ENCODE measurements around the gene ATP10A.
A peak's percentile ranks its signal among the peaks of the same experiment; 100 is the strongest.

The ATP10A gene

DNA sequence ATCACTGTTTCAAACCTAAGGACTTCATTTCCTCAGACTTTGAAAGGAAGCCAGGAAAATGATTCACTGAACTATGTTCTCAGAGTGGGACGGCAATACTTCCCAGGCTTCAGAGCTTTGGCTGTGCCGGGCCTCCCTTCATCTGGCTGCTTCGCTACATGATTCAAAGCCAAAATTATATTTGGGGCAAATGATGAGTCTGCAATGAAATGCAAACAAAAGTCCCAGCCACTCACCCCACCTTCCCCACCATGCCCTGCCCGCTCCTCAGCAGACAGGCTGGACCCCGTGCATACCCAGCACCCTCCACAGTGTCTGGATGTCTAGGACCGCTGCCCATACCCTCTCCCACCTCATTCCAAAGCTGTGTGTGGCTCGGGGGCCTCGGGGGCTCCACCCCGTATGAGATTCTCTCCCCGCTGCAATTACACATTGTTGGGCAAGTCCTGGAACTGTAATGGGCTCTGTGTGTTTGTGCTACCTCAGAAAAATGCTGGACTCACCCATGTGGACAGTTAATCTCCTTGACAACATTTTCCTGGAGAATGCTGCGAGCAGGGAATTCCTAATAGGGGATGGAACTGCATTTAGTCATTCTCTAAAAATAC lies 32.2 kb downstream of the ATP10A start:
- Histone ChIP-seq H4K91ac (ENCODE audit: low read depth, low read length) (no peak overlapping the region), H3K79me1 (ENCODE audit: low read length) (no peaks in the 10 kb centered on the region), H3K79me2 (ENCODE audit: control insufficient read depth, insufficient read depth, low read length, poor library complexity) (no peaks in the 10 kb centered on the region), H2BK5ac (ENCODE audit: low read depth, low read length, poor library complexity) (no peak overlapping the region), H2BK12ac (ENCODE audit: low read length) (no peak overlapping the region), H3K23ac (ENCODE audit: low read length) (no peak overlapping the region), H2AK5ac (ENCODE audit: low read length) (no peak overlapping the region), H3K9ac (ENCODE audit: low read length) (no peak overlapping the region), H3K4me2 (ENCODE audit: low read length) (no peak overlapping the region), H4K8ac (ENCODE audit: low read depth, low read length) (no peak overlapping the region), H3K36me3 (ENCODE audit: control insufficient read depth in 1 of 2, insufficient read depth in 2 of 2, low read length in 2 of 2) (no peaks in the 10 kb centered on the region), H3K27ac (ENCODE audit: low read depth, low read length) (no peak overlapping the region), H2BK120ac (ENCODE audit: insufficient read depth, low read length, poor library complexity) (no peak overlapping the region), H3K14ac (ENCODE audit: low read length) (no peak overlapping the region), H3K4ac (ENCODE audit: low read depth, low read length) (no peak overlapping the region), H3K4me3 (ENCODE audit: low read depth, low read length) (no peak overlapping the region), H4K12ac (ENCODE audit: low read depth, low read length) (no peak overlapping the region), H2AFZ (ENCODE audit: insufficient read depth, low read length, poor library complexity) (no peak overlapping the region), H3K27me3 (ENCODE audit: insufficient read depth, low read length) (no peaks in the 10 kb centered on the region), H3K4me1 (ENCODE audit: control insufficient read depth in 1 of 2, insufficient read depth in 2 of 2, low read length in 2 of 2) (no peaks in the 10 kb centered on the region), H3K18ac (ENCODE audit: low read length) (no peak overlapping the region), H3K9me3 (ENCODE audit: insufficient read depth, low read depth, low read length) (no peaks in the 10 kb centered on the region)
- no CpG with 5 or more reads among the region's 11 CpGs for WGBS (ENCODE audit: extremely low coverage, insufficient coverage, insufficient read length)
- peak; percentile 20 to 42 for DNase-seq

DNA sequence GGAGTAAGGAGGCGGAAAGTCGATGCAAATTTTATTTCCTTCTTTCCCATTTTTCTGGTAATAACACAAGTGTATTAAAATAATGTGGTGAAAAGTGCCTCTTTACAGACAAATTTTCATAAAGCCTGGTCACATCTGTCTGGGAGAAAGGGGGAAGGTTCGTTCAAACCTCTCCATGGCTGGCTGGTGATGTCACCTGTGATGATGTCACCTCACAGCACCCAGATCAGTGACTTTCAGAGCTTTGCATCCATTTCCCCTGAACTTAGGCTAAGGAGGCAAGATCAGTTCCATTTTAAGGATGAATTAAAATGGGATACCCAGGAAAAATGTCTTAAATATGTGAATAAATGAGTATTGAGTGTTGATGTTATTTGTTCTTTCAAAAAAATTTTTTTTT lies 34.1 kb downstream of the ATP10A start:
- H3K79me1 ChIP-seq (ENCODE audit: low read length), result no peaks in the 10 kb centered on the region
- H2BK5ac ChIP-seq (ENCODE audit: low read depth, low read length, poor library complexity), result no peak overlapping the region
- no peak overlapping the region for H3K4me3 ChIP-seq (ENCODE audit: low read depth, low read length)
- no peaks in the 10 kb centered on the region for H3K79me2 ChIP-seq (ENCODE audit: control insufficient read depth, insufficient read depth, low read length, poor library complexity)
- no peaks in the 10 kb centered on the region for H3K9me3 ChIP-seq (ENCODE audit: insufficient read depth, low read depth, low read length)
- no peaks in the 10 kb centered on the region for H3K27me3 ChIP-seq (ENCODE audit: insufficient read depth, low read length)
- no peak overlapping the region for H4K8ac ChIP-seq (ENCODE audit: low read depth, low read length)
- no peak overlapping the region for H2BK12ac ChIP-seq (ENCODE audit: low read length)
- DNase-seq, result no peak
- H3K18ac ChIP-seq (ENCODE audit: low read length), result no peak overlapping the region
- no peak overlapping the region for H4K12ac ChIP-seq (ENCODE audit: low read depth, low read length)
- H2AK5ac ChIP-seq (ENCODE audit: low read length), result no peak overlapping the region
- WGBS (ENCODE audit: extremely low coverage, insufficient coverage, insufficient read length), result no CpG with 5 or more reads among the region's 3 CpGs
- no peak overlapping the region for H4K91ac ChIP-seq (ENCODE audit: low read depth, low read length)
- H3K9ac ChIP-seq (ENCODE audit: low read length), result no peak overlapping the region
- H3K14ac ChIP-seq (ENCODE audit: low read length), result no peak overlapping the region
- H2AFZ ChIP-seq (ENCODE audit: insufficient read depth, low read length, poor library complexity), result no peak overlapping the region
- H3K4me2 ChIP-seq (ENCODE audit: low read length), result no peak overlapping the region
- no peak overlapping the region for H3K23ac ChIP-seq (ENCODE audit: low read length)
- no peak overlapping the region for H3K4ac ChIP-seq (ENCODE audit: low read depth, low read length)
- H3K36me3 ChIP-seq (ENCODE audit: control insufficient read depth in 1 of 2, insufficient read depth in 2 of 2, low read length in 2 of 2), result no peaks in the 10 kb centered on the region
- no peaks in the 10 kb centered on the region for H3K4me1 ChIP-seq (ENCODE audit: control insufficient read depth in 1 of 2, insufficient read depth in 2 of 2, low read length in 2 of 2)
- no peak overlapping the region for H3K27ac ChIP-seq (ENCODE audit: low read depth, low read length)
- no peak overlapping the region for H2BK120ac ChIP-seq (ENCODE audit: insufficient read depth, low read length, poor library complexity)

DNA sequence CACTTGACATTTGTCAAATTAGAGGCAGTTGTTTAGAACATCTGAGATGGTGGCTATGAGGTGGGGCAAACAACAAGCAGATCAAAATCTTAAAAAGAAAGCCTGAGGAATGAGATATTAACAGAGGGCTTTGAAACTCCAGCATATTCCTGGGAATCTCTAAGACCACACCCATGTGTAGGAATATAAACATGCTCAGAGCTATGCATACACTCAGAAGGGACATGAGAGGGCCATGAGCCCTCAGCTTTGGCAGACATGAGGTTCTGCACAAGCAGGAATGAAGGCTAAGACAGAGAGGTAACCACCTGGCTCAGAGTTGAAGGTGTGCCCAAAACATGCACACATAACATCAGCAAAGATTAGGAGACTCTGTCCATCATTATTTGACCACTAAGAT lies 37.9 kb downstream of the ATP10A start:
- H4K8ac ChIP-seq (ENCODE audit: low read depth, low read length), result no peak overlapping the region
- no peak overlapping the region for H3K4me2 ChIP-seq (ENCODE audit: low read length)
- no peak overlapping the region for H3K4ac ChIP-seq (ENCODE audit: low read depth, low read length)
- H3K14ac ChIP-seq (ENCODE audit: low read length), result no peak overlapping the region
- no peak overlapping the region for H4K91ac ChIP-seq (ENCODE audit: low read depth, low read length)
- no peak overlapping the region for H2AK5ac ChIP-seq (ENCODE audit: low read length)
- no peaks in the 10 kb centered on the region for H3K79me1 ChIP-seq (ENCODE audit: low read length)
- no peak overlapping the region for H3K18ac ChIP-seq (ENCODE audit: low read length)
- H3K9ac ChIP-seq (ENCODE audit: low read length), result no peak overlapping the region
- no peak overlapping the region for H3K4me3 ChIP-seq (ENCODE audit: low read depth, low read length)
- H4K12ac ChIP-seq (ENCODE audit: low read depth, low read length), result no peak overlapping the region
- H3K79me2 ChIP-seq (ENCODE audit: control insufficient read depth, insufficient read depth, low read length, poor library complexity), result no peaks in the 10 kb centered on the region
- H2BK12ac ChIP-seq (ENCODE audit: low read length), result no peak overlapping the region
- no peak overlapping the region for H3K27ac ChIP-seq (ENCODE audit: low read depth, low read length)
- no peak overlapping the region for H2BK5ac ChIP-seq (ENCODE audit: low read depth, low read length, poor library complexity)
- no peak overlapping the region for H2AFZ ChIP-seq (ENCODE audit: insufficient read depth, low read length, poor library complexity)
- no peak overlapping the region for H3K23ac ChIP-seq (ENCODE audit: low read length)
- H2BK120ac ChIP-seq (ENCODE audit: insufficient read depth, low read length, poor library complexity), result no peak overlapping the region
- DNase-seq, result no peak
- H3K9me3 ChIP-seq (ENCODE audit: insufficient read depth, low read depth, low read length), result no peaks in the 10 kb centered on the region
- H3K27me3 ChIP-seq (ENCODE audit: insufficient read depth, low read length), result no peaks in the 10 kb centered on the region
- no peaks in the 10 kb centered on the region for H3K36me3 ChIP-seq (ENCODE audit: control insufficient read depth in 1 of 2, insufficient read depth in 2 of 2, low read length in 2 of 2)
- no peaks in the 10 kb centered on the region for H3K4me1 ChIP-seq (ENCODE audit: control insufficient read depth in 1 of 2, insufficient read depth in 2 of 2, low read length in 2 of 2)

DNA sequence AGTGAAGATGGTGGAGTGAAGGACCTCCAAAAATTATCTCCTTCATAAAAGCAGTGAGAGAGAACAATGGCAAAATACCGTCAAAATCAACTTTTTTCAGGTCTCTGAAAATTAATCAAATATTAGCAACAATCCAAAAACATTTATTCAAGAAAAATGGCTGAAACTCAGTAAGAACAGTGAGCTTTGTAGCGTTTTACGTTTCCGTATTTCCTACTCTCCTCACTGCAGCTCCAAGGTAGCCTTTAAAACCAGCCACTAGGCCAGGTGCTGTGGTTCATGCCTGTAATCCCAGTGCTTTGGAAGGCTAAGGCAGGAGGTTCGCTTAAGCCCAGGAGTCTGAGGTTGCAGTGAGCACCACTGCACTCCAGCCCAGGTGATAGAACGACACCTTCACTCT lies 38.5 kb downstream of the ATP10A start:
- no peak overlapping the region for H2BK5ac ChIP-seq (ENCODE audit: low read depth, low read length, poor library complexity)
- no peak overlapping the region for H3K23ac ChIP-seq (ENCODE audit: low read length)
- H3K4ac ChIP-seq (ENCODE audit: low read depth, low read length), result no peak overlapping the region
- no peak overlapping the region for H2AFZ ChIP-seq (ENCODE audit: insufficient read depth, low read length, poor library complexity)
- H2AK5ac ChIP-seq (ENCODE audit: low read length), result no peak overlapping the region
- H3K18ac ChIP-seq (ENCODE audit: low read length), result no peak overlapping the region
- H3K27me3 ChIP-seq (ENCODE audit: insufficient read depth, low read length), result no peaks in the 10 kb centered on the region
- no peak overlapping the region for H4K91ac ChIP-seq (ENCODE audit: low read depth, low read length)
- H2BK120ac ChIP-seq (ENCODE audit: insufficient read depth, low read length, poor library complexity), result no peak overlapping the region
- H4K8ac ChIP-seq (ENCODE audit: low read depth, low read length), result no peak overlapping the region
- H3K4me2 ChIP-seq (ENCODE audit: low read length), result no peak overlapping the region
- no peaks in the 10 kb centered on the region for H3K9me3 ChIP-seq (ENCODE audit: insufficient read depth, low read depth, low read length)
- WGBS (ENCODE audit: extremely low coverage, insufficient coverage, insufficient read length), result no CpG with 5 or more reads among the region's 6 CpGs
- H3K27ac ChIP-seq (ENCODE audit: low read depth, low read length), result no peak overlapping the region
- H3K79me2 ChIP-seq (ENCODE audit: control insufficient read depth, insufficient read depth, low read length, poor library complexity), result no peaks in the 10 kb centered on the region
- no peak overlapping the region for H3K4me3 ChIP-seq (ENCODE audit: low read depth, low read length)
- H3K4me1 ChIP-seq (ENCODE audit: control insufficient read depth in 1 of 2, insufficient read depth in 2 of 2, low read length in 2 of 2), result no peaks in the 10 kb centered on the region
- no peak for DNase-seq
- H3K9ac ChIP-seq (ENCODE audit: low read length), result no peak overlapping the region
- H3K79me1 ChIP-seq (ENCODE audit: low read length), result no peaks in the 10 kb centered on the region
- no peaks in the 10 kb centered on the region for H3K36me3 ChIP-seq (ENCODE audit: control insufficient read depth in 1 of 2, insufficient read depth in 2 of 2, low read length in 2 of 2)
- no peak overlapping the region for H2BK12ac ChIP-seq (ENCODE audit: low read length)
- no peak overlapping the region for H4K12ac ChIP-seq (ENCODE audit: low read depth, low read length)
- no peak overlapping the region for H3K14ac ChIP-seq (ENCODE audit: low read length)
